Colonic mucosa (tissue), 4 donors: ENCODE measurements around the gene UBL4A. TPM values are rescaled to one million over a fixed set of nuclear protein-coding genes. Genes with fewer than 3 reads are reported as not detected.

ENCODE experiments used
- DNase-seq: peaks from one replicate; pipeline ENCODE4 v3.0.0-alpha.2; 2020
- H3K27ac ChIP-seq: fragments of 200-600 bp; one replicate; pipeline ENCODE4 v1.8.0; 2021
- H3K27me3 ChIP-seq: fragments of 200-600 bp; one replicate; pipeline ENCODE4 v1.8.0; 2021
- H3K36me3 ChIP-seq: fragments of 200-600 bp; one replicate; pipeline ENCODE4 v1.8.0; 2021
- H3K4me1 ChIP-seq: fragments of 200-600 bp; one replicate; pipeline ENCODE4 v1.8.0; 2021; ENCODE audit warnings: mild to moderate bottlenecking
- H3K4me3 ChIP-seq: fragments of 200-600 bp; one replicate; pipeline ENCODE4 v1.8.0; 2021
- H3K9ac ChIP-seq, 2 donors: one replicate each; pipeline ENCODE4 v1.7.0; 2013; ENCODE audit warnings: control low read depth in 2 of 2, low read depth in 2 of 2, low read length in 2 of 2
- H3K9me3 ChIP-seq: fragments of 200-600 bp; one replicate; pipeline ENCODE4 v1.8.0; 2021
- CTCF ChIP-seq: fragments of 200-600 bp; IDR thresholded peaks from one replicate; pipeline ENCODE4 v1.8.0; 2022; ENCODE audit warnings: antibody characterized with exemption, mild to moderate bottlenecking
- intact Hi-C: fragments of 100-400 bp; cut with DNase I; formaldehyde crosslinking; loops from one replicate; pipeline ENCODE4 v1.14.1; 2022
- microRNA-seq: library from miRNA; unstranded; fragments of <30 nt; microRNA quantifications from one replicate; pipeline ENCODE4, GENCODE V29; 2019
- total RNA-seq, 2 donors: library from RNA; stranded (reverse); fragmentation: NEBNext Ultra II Directional in 1 of 2; extraction: Animal tissue kit (Norgen Biotek cat#: 25700) in 1 of 2; gene quantifications; one replicate each; pipeline ENCODE4 v1.2.1, GENCODE V29; 2021
- donor health status: healthy.
- donor health status: DM: no; HTN: no; CAD: no.
- donor health status: DM: no; HTN: no; CAD: no.

Gene UBL4A
- total RNA-seq, 2 donors from 2014 or later, result 24.7 to 40.9 TPM

GRCh38 chrX:154434394-154435168, 51.8 kb downstream of the UBL4A start:
- no peak for TF ChIP-seq CTCF
- DNase-seq, result no peak
- intact Hi-C loops, result no loop called here
- Histone ChIP-seq H3K9me3 (no peaks in the 10 kb centered on the region), H3K4me3 (no peak overlapping the region), H3K9ac (no peak overlapping the region), H3K36me3 (no peaks in the 10 kb centered on the region), H3K4me1 (no peaks in the 10 kb centered on the region), H3K27ac (no peak overlapping the region), H3K27me3 (no peaks in the 10 kb centered on the region)

Small RNAs within 50 kb of the gene (microRNA-seq; reads per million reads assigned to microRNA genes)
- gene MIR6858, result not detected

Other genes starting within 250 kb of the UBL4A start
- gene OPN1MW3, start 229.0 kb downstream of the UBL4A start, total RNA-seq, result not detected
- not detected for gene TEX28, start 191.5 kb downstream of the UBL4A start, total RNA-seq
- not detected for gene TKTL1, start 190.8 kb downstream of the UBL4A start, total RNA-seq
- 100 to 1,000 TPM; 124 to 773 TPM for gene FLNA, start 112.0 kb downstream of the UBL4A start, total RNA-seq
- 10 to 100 TPM; 44.4 to 49.1 TPM for gene EMD, start 107.3 kb downstream of the UBL4A start, total RNA-seq
- gene RPL10, start 88.2 kb downstream of the UBL4A start, total RNA-seq, result 1,000 to 10,000 TPM; 1,915 to 2,641 TPM
- 10 to 100 TPM; 19.1 to 29.2 TPM for gene DNASE1L1, start 77.4 kb downstream of the UBL4A start, total RNA-seq
- gene TAFAZZIN, start 75.1 kb downstream of the UBL4A start, total RNA-seq, result 10 to 100 TPM; 33.2 to 54.5 TPM
- gene ATP6AP1, start 57.9 kb downstream of the UBL4A start, total RNA-seq, result 10 to 100 TPM; 86.3 to 96.9 TPM
- 10 to 100 TPM; 63.0 to 83.0 TPM for gene GDI1, start 49.5 kb downstream of the UBL4A start, total RNA-seq
- gene FAM50A, start 42.5 kb downstream of the UBL4A start, total RNA-seq, result 10 to 100 TPM; 41.9 to 60.1 TPM
- 10 to 100 TPM; 37.7 to 43.9 TPM for gene PLXNA3, start 28.3 kb downstream of the UBL4A start, total RNA-seq
- gene LAGE3, start 7.3 kb downstream of the UBL4A start, total RNA-seq, result 10 to 100 TPM; 10.0 to 35.3 TPM
- 10 to 100 TPM; 23.0 to 24.5 TPM for gene SLC10A3, start 4.0 kb upstream of the UBL4A start, total RNA-seq
- 10 to 100 TPM; 63.1 to 71.1 TPM for gene FAM3A, start 29.6 kb upstream of the UBL4A start, total RNA-seq
- gene G6PD, start 60.2 kb upstream of the UBL4A start, total RNA-seq, result 10 to 100 TPM; 41.0 to 48.6 TPM
- gene IKBKG, start 61.0 kb upstream of the UBL4A start, total RNA-seq, result 10 to 100 TPM; 20.6 to 28.4 TPM
- not detected for gene CTAG1A, start 98.5 kb upstream of the UBL4A start, total RNA-seq
- gene CTAG1B, start 132.7 kb upstream of the UBL4A start, total RNA-seq, result not detected
- gene CTAG2, start 167.0 kb upstream of the UBL4A start, total RNA-seq, result not detected